K562 (cell line): Measurements from ENCODE around the gene FGF21. TPM values are rescaled to one million over a fixed set of nuclear protein-coding genes. Genes with fewer than 3 reads are reported as not detected.

ENCODE experiments used
- CBFA2T3 ChIP-seq: fragments of 450-650 bp; IDR thresholded peaks from 2 replicates; pipeline ENCODE4 v1.6.1; 2017
- CC2D1A ChIP-seq: fragments of 450-650 bp; IDR thresholded peaks from 2 replicates; pipeline ENCODE4 v1.6.1; 2017; ENCODE audit warnings: mild to moderate bottlenecking
- CREM ChIP-seq: IDR thresholded peaks from 2 replicates; pipeline ENCODE4 v1.6.1; 2014; ENCODE audit warnings: antibody characterized with exemption, low read depth
- CXXC5 ChIP-seq: fragments of 250-450 bp; sonication (Bioruptor Pico); IDR thresholded peaks from 2 replicates; pipeline ENCODE4 v1.8.0; 2022; ENCODE audit warnings: inconsistent platforms, mild to moderate bottlenecking, moderate library complexity
- DMBX1 ChIP-seq: fragments of 250-450 bp; sonication (Bioruptor Pico); IDR thresholded peaks from 2 replicates; pipeline ENCODE4 v1.8.0; 2022; ENCODE audit warnings: inconsistent platforms, mild to moderate bottlenecking, moderate library complexity, borderline replicate concordance
- ETV1 ChIP-seq: fragments of 450-650 bp; conservative IDR thresholded peaks from 2 replicates; pipeline ENCODE4 v1.6.1; 2016; ENCODE audit warnings: missing genetic modification characterization, control low read depth, low read depth, missing compliant biosample characterization
- FOXJ3 ChIP-seq: sonication (generic); formaldehyde crosslinking; IDR thresholded peaks from 2 replicates; pipeline ENCODE4 v1.4.0; 2020; ENCODE audit warnings: mild to moderate bottlenecking, missing genetic modification reagents
- MCM3 ChIP-seq: fragments of 450-650 bp; IDR thresholded peaks from 2 replicates; pipeline ENCODE4 v1.6.1; 2016
- NRF1 ChIP-seq, 2 experiments: fragments of 450-650 bp; IDR thresholded peaks in 1 of 2; conservative IDR thresholded peaks in 1 of 2; 2 replicates each; pipeline ENCODE4 v1.6.1; 2014; ENCODE audit warnings: mild to moderate bottlenecking in 2 of 2
- PHF8 ChIP-seq: fragments of 200-600 bp; sonication (generic); IDR thresholded peaks from 2 replicates; pipeline ENCODE4 v1.6.1; 2012; ENCODE audit warnings: mixed run types, mild to moderate bottlenecking, inconsistent platforms, low read length, moderate library complexity, borderline replicate concordance
- POLR2G ChIP-seq: fragments of 200-400 bp; formaldehyde crosslinking; IDR thresholded peaks from 2 replicates; pipeline ENCODE4 v1.6.1; 2017; ENCODE audit warnings: low read depth, mild to moderate bottlenecking, antibody characterized with exemption, low read length, moderate library complexity
- RBM22 ChIP-seq: fragments of 200-400 bp; formaldehyde crosslinking; IDR thresholded peaks from 2 replicates; pipeline ENCODE4 v1.6.1; 2018; ENCODE audit warnings: low read length, low read depth; ENCODE audit not compliant: poor library complexity, severe bottlenecking
- SAP30 ChIP-seq: fragments of 200-600 bp; sonication (generic); IDR thresholded peaks from 2 replicates; pipeline ENCODE4 v1.6.1; 2012; ENCODE audit warnings: borderline replicate concordance, low read depth, mild to moderate bottlenecking, moderate library complexity, low read length, control low read depth, inconsistent platforms; ENCODE audit not compliant: insufficient read depth, poor library complexity, severe bottlenecking
- TBP ChIP-seq: optimal IDR thresholded peaks from 2 replicates; pipeline ENCODE3; 2011; ENCODE audit warnings: low read depth, low read length, improper control_type of control experiment
- YY1 ChIP-seq, 3 experiments: IDR thresholded peaks; 2 replicates each; pipeline ENCODE4 v1.6.1; 2011; ENCODE audit warnings: low read length in 2 of 3, mild to moderate bottlenecking in 2 of 3, moderate library complexity in 2 of 3, borderline replicate concordance in 1 of 3, control low read depth in 1 of 3, low read depth in 1 of 3; ENCODE audit not compliant: insufficient read depth in 3 of 3, insufficient replicate concordance in 2 of 3, control insufficient read depth in 1 of 3, insufficient read length in 1 of 3; ENCODE audit errors: extremely low read depth in 1 of 3
- ZFP1 ChIP-seq: fragments of 450-650 bp; formaldehyde crosslinking; IDR thresholded peaks from 2 replicates; pipeline ENCODE4 v1.4.0; 2020; ENCODE audit warnings: mild to moderate bottlenecking, mixed read lengths
- ZFX ChIP-seq: sonication (generic); formaldehyde crosslinking; IDR thresholded peaks from 2 replicates; pipeline ENCODE4 v1.8.0; 2022; ENCODE audit warnings: mild to moderate bottlenecking, missing genetic modification reagents, moderate library complexity
- polyA plus RNA-seq, 8 experiments: library from polyadenylated mRNA; depleted of rRNA in 4 of 8; stranded (reverse) in 5 of 8; unstranded in 3 of 8; fragments of >200 nt; fragmentation: Nextera tagmentation in 2 of 8; fragmentation: Illumina TruSeq in 1 of 8; extraction: Ambion mirVana in 2 of 8; extraction: Trizol in 1 of 8; gene quantifications; 2 replicates each; pipeline versions ENCODE4 v1.2.1 to v1.2.3, GENCODE V29; 2011 to 2014; ENCODE audit warnings: inconsistent platforms in 1 of 8, missing spikeins in 1 of 8
- total RNA-seq, 7 experiments: library from RNA; depleted of rRNA in 6 of 7; stranded (reverse); fragments of >200 nt in 6 of 7; fragmentation: Illumina TruSeq in 2 of 7; extraction: Trizol in 2 of 7; gene quantifications; 2 replicates each; pipeline versions ENCODE4 v1.2.1 to v1.2.3, GENCODE V29; 2011 to 2021; ENCODE audit warnings: low replicate concordance in 1 of 7
- TF ChIP-seq, protein P1 (sequence below): sonication (generic); formaldehyde crosslinking; IDR thresholded peaks from 2 replicates; pipeline ENCODE4 v1.8.0; 2022; ENCODE audit warnings: mild to moderate bottlenecking, missing genetic modification reagents
- TF ChIP-seq, protein P2 (sequence below): fragments of 450-650 bp; formaldehyde crosslinking; IDR thresholded peaks from 2 replicates; pipeline ENCODE4 v1.4.0; 2020; ENCODE audit warnings: mild to moderate bottlenecking, moderate library complexity
- TF ChIP-seq, protein P3 (sequence below): conservative IDR thresholded peaks from 2 replicates; pipeline ENCODE4 v1.6.1; 2011; ENCODE audit warnings: low read depth, mild to moderate bottlenecking, low read length; ENCODE audit not compliant: control insufficient read depth
- TF ChIP-seq, protein P4 (sequence below), 2 experiments: fragments of 200-800 bp in 1 of 2; sonication (Bioruptor generic) in 1 of 2; sonication (generic) in 1 of 2; formaldehyde crosslinking in 1 of 2; IDR thresholded peaks in 1 of 2; conservative IDR thresholded peaks in 1 of 2; 2 replicates each; pipeline versions ENCODE4 v1.5.0 to v1.6.1; 2016 to 2020; ENCODE audit warnings: missing compliant biosample characterization in 1 of 2, missing genetic modification characterization in 1 of 2, missing genetic modification reagents in 1 of 2

Gene FGF21
- total and polyA plus RNA-seq, 9 of the 15 experiments (the other 6 are each of a cell fraction or from before 2014, with no cell fraction given), result 0.04 to 0.77 (median 0.09) TPM; not detected in 6

DNA sequence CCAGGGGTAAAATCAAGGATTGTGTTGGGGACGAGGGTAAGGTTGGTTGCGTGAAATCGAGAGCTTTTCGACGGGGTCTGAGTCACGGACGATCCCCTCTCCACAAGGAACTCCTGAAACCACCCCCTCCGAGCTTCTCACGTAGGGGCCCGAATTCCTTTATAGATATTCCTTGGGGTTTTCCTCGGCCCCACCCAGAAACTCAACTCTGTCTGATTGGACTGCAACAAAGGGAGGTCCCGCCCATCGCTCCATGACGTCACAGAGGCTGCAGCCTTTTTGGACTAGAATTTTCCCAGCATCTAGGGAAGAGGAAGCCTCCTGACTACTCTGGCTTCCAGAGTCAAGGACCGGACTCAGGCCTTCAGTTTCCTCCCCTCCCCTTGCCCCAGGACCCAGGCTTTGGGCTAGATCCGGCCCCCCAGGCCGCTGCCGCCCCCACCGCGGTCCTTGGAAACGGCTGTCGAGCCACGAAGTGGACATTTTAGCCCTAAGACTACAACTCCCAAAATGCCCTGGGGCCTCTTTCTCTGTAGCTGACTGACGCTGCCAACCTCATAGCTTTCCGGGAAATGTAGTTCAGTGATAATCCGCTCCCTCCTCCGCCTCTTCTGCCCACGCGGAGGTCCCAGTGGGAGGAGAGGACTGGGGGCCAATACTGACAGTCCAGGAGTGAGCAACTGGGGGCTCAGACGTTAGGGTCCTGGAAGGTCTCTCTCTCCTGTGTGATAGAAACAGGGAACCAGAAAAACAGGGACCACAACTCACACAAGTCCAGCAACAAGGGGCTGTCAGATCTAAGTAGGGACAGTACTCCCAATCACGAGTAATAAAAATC, 8.4 kb upstream of the FGF21 start, which contains the start of gene IZUMO1 (continued):
- no peak for TF ChIP-seq DMBX1 (CRISPR knock-in tag)
- TF ChIP-seq, protein P1, sequence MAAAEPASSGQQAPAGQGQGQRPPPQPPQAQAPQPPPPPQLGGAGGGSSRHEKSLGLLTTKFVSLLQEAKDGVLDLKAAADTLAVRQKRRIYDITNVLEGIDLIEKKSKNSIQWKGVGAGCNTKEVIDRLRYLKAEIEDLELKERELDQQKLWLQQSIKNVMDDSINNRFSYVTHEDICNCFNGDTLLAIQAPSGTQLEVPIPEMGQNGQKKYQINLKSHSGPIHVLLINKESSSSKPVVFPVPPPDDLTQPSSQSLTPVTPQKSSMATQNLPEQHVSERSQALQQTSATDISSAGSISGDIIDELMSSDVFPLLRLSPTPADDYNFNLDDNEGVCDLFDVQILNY (CRISPR knock-in tag), result no peak
- TF ChIP-seq ZFP1 (CRISPR knock-in tag), result no peak
- no peak for TF ChIP-seq CBFA2T3
- no peak for TF ChIP-seq RBM22
- no peak for TF ChIP-seq CC2D1A
- peak; percentile 22 to 43; a peak in 3 of 4 replicates for TF ChIP-seq NRF1 (conservative IDR thresholded peaks at IDR 0.05 in 1 of 2, IDR thresholded peaks at IDR 0.05 in 1 of 2)
- TF ChIP-seq MCM3, result no peak
- TF ChIP-seq, protein P2, sequence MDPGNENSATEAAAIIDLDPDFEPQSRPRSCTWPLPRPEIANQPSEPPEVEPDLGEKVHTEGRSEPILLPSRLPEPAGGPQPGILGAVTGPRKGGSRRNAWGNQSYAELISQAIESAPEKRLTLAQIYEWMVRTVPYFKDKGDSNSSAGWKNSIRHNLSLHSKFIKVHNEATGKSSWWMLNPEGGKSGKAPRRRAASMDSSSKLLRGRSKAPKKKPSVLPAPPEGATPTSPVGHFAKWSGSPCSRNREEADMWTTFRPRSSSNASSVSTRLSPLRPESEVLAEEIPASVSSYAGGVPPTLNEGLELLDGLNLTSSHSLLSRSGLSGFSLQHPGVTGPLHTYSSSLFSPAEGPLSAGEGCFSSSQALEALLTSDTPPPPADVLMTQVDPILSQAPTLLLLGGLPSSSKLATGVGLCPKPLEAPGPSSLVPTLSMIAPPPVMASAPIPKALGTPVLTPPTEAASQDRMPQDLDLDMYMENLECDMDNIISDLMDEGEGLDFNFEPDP (CRISPR knock-in tag), result no peak
- 0 out of 2 replicates have a peak, but pooled peaks have one; percentile 25 for TF ChIP-seq ETV1 (tag)
- TF ChIP-seq TBP, result peak; percentile 74
- TF ChIP-seq, protein P3, sequence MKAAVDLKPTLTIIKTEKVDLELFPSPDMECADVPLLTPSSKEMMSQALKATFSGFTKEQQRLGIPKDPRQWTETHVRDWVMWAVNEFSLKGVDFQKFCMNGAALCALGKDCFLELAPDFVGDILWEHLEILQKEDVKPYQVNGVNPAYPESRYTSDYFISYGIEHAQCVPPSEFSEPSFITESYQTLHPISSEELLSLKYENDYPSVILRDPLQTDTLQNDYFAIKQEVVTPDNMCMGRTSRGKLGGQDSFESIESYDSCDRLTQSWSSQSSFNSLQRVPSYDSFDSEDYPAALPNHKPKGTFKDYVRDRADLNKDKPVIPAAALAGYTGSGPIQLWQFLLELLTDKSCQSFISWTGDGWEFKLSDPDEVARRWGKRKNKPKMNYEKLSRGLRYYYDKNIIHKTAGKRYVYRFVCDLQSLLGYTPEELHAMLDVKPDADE, result no peak; the same call in 1 of the 2 replicates
- peak; percentile 55 for TF ChIP-seq POLR2G
- TF ChIP-seq YY1 (IDR thresholded peaks at IDR 0.05; ENCODE audit: borderline replicate concordance in 1 of 3, control insufficient read depth in 1 of 3, extremely low read depth in 1 of 3, insufficient read depth in 3 of 3, insufficient read length in 1 of 3, insufficient replicate concordance in 2 of 3, low read depth in 1 of 3, low read length in 2 of 3), result peak in 1 of 3 experiments; percentile 66
- TF ChIP-seq CXXC5 (CRISPR knock-in tag), result peak; percentile 15
- TF ChIP-seq FOXJ3, result no peak
- TF ChIP-seq PHF8, result peak; percentile 37; the same call in 1 of the 2 replicates
- no peak for TF ChIP-seq SAP30
- peak; percentile 51 for TF ChIP-seq ZFX (CRISPR knock-in tag)
- TF ChIP-seq, protein P4, sequence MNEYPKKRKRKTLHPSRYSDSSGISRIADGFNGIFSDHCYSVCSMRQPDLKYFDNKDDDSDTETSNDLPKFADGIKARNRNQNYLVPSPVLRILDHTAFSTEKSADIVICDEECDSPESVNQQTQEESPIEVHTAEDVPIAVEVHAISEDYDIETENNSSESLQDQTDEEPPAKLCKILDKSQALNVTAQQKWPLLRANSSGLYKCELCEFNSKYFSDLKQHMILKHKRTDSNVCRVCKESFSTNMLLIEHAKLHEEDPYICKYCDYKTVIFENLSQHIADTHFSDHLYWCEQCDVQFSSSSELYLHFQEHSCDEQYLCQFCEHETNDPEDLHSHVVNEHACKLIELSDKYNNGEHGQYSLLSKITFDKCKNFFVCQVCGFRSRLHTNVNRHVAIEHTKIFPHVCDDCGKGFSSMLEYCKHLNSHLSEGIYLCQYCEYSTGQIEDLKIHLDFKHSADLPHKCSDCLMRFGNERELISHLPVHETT (CRISPR knock-in tag; conservative IDR thresholded peaks at IDR 0.05 in 1 of 2, IDR thresholded peaks at IDR 0.05 in 1 of 2), result peak in 1 of 2 experiments; percentile 84; a peak in 2 of 4 replicates
- TF ChIP-seq CREM, result peak; percentile 82; the same call in 1 of the 2 replicates
